Upper lobe of left lung (tissue), 6 donors: ENCODE measurements around the gene GOLM1. TPM values are rescaled to one million over a fixed set of nuclear protein-coding genes. Genes with fewer than 3 reads are reported as not detected.

ENCODE experiments used
- ATAC-seq, 2 donors: fragments of 200-7000 bp; cut with Tn5 transposase; one replicate each; pipeline ENCODE4 v1.9.1; 2022; ENCODE audit warnings: mild to moderate bottlenecking in 2 of 2, moderate library complexity in 2 of 2; ENCODE audit not compliant: low FRiP score in 2 of 2
- DNase-seq, 2 donors: peaks; one replicate each; pipeline ENCODE4 v3.0.0-alpha.2; 2019 to 2020
- H3K27ac ChIP-seq, 4 donors: fragments of 200-600 bp; sonication (generic); one replicate each; pipeline ENCODE4 v1.5.1; 2016 to 2019
- H3K27me3 ChIP-seq, 4 donors: fragments of 200-600 bp; sonication (generic); one replicate each; pipeline ENCODE4 v1.5.1; 2017 to 2019
- H3K36me3 ChIP-seq, 4 donors: fragments of 200-600 bp; sonication (generic); one replicate each; pipeline ENCODE4 v1.5.1; 2016 to 2019
- H3K4me1 ChIP-seq, 4 donors: fragments of 200-600 bp; sonication (generic); one replicate each; pipeline ENCODE4 v1.5.1; 2018 to 2019
- H3K4me3 ChIP-seq, 4 donors: fragments of 200-600 bp; sonication (generic); one replicate each; pipeline ENCODE4 v1.5.1; 2017 to 2019; ENCODE audit warnings: mild to moderate bottlenecking in 2 of 4, moderate library complexity in 1 of 4
- H3K9me3 ChIP-seq, 4 donors: fragments of 200-600 bp; sonication (generic); one replicate each; pipeline ENCODE4 v1.5.1; 2018 to 2019
- CTCF ChIP-seq, 6 experiments: fragments of 450-650 bp in 4 of 6; fragments of 200-600 bp in 2 of 6; sonication (generic) in 2 of 6; IDR thresholded peaks; one replicate each; pipeline ENCODE4 v1.5.1; 2016 to 2019; ENCODE audit warnings: antibody characterized with exemption in 6 of 6
- EP300 ChIP-seq, 4 donors: sonication (generic); formaldehyde crosslinking; IDR thresholded peaks; one replicate each; pipeline ENCODE4 v1.5.1; 2017; ENCODE audit warnings: antibody characterized with exemption in 4 of 4, control low read depth in 2 of 4
- POLR2A ChIP-seq, 4 donors: fragments of 450-650 bp; IDR thresholded peaks; one replicate each; pipeline ENCODE4 v1.5.1; 2016 to 2017; ENCODE audit warnings: antibody characterized with exemption in 4 of 4, mild to moderate bottlenecking in 2 of 4
- POLR2AphosphoS5 ChIP-seq, 2 donors: sonication (generic); formaldehyde crosslinking; IDR thresholded peaks; one replicate each; pipeline ENCODE4 v1.5.1; 2017; ENCODE audit warnings: antibody characterized with exemption in 2 of 2
- WGBS, 2 donors: methylation state at CpG; one replicate each; pipeline ENCODE4 v1.1.5; 2017 to 2018; 5-methylcytosine and 5-hydroxymethylcytosine counted together
- total RNA-seq, 6 donors: library from RNA; depleted of rRNA in 4 of 6; stranded (reverse); fragments of >200 nt in 4 of 6; gene quantifications; one replicate each; pipeline versions ENCODE4 v1.1.0 to v1.2.1, GENCODE V29; 2016 to 2021
- donor health status: DM: no; HTN: no; CAD: no; lungs with moderate emphysema.
- donor health status: DM: no; HTN: yes; CAD: no; lungs with severe emphysema.

Gene GOLM1
- total RNA-seq, 6 donors from 2014 or later = 3.1 to 27.5 (median 15.7) TPM

GRCh38 chr9:86079421-86079831, 19.9 kb downstream of the GOLM1 start:
- Histone ChIP-seq H3K27ac (no peak overlapping the region), H3K36me3 (no peaks in the 10 kb centered on the region), H3K9me3 (no peaks in the 10 kb centered on the region), H3K4me3 (no peak overlapping the region), H3K27me3 (no peaks in the 10 kb centered on the region), H3K4me1 (no peaks in the 10 kb centered on the region)
- WGBS, 2 donors = 91 to 92% methylated on average over 10 of the region's 10 CpGs
- peak in 1 of 2 donors; percentile 31 for DNase-seq
- TF ChIP-seq CTCF (IDR thresholded peaks at IDR 0.05) (no peak), POLR2A (IDR thresholded peaks at IDR 0.05) (no peak), EP300 (IDR thresholded peaks at IDR 0.05) (no peak), POLR2AphosphoS5 (IDR thresholded peaks at IDR 0.05) (no peak)
- ATAC-seq = no peak

- no peaks in the 10 kb centered on the region for H3K4me1 ChIP-seq
- 83 to 95% methylated on average over 8 of the region's 8 CpGs for WGBS, 2 donors
- no peak overlapping the region for H3K27ac ChIP-seq
- no peak for TF ChIP-seq CTCF (IDR thresholded peaks at IDR 0.05)
- TF ChIP-seq POLR2AphosphoS5 (IDR thresholded peaks at IDR 0.05) = no peak
- no peak for TF ChIP-seq POLR2A (IDR thresholded peaks at IDR 0.05)
- TF ChIP-seq EP300 (IDR thresholded peaks at IDR 0.05) = no peak
- no peak for DNase-seq
- no peak for ATAC-seq
- H3K9me3 ChIP-seq = no peaks in the 10 kb centered on the region
- H3K36me3 ChIP-seq = no peaks in the 10 kb centered on the region
- H3K27me3 ChIP-seq = no peaks in the 10 kb centered on the region
- H3K4me3 ChIP-seq = no peak overlapping the region
These were observed 20.6 kb downstream of the GOLM1 start for GRCh38 chr9:86078731-86079130.

GRCh38 chr9:86077276-86077675, 22.1 kb downstream of the GOLM1 start:
- 86 to 98% methylated on average over 12 of the region's 13 CpGs for WGBS, 2 donors
- no peak for ATAC-seq
- TF ChIP-seq POLR2AphosphoS5 (IDR thresholded peaks at IDR 0.05) (no peak), CTCF (IDR thresholded peaks at IDR 0.05) (no peak), POLR2A (IDR thresholded peaks at IDR 0.05) (no peak), EP300 (IDR thresholded peaks at IDR 0.05) (no peak)
- H3K36me3 ChIP-seq = no peaks in the 10 kb centered on the region
- no peak overlapping the region for H3K27ac ChIP-seq
- no peaks in the 10 kb centered on the region for H3K9me3 ChIP-seq
- DNase-seq = peak in 1 of 2 donors; percentile 46
- no peaks in the 10 kb centered on the region for H3K27me3 ChIP-seq
- no peaks in the 10 kb centered on the region for H3K4me1 ChIP-seq
- H3K4me3 ChIP-seq = no peak overlapping the region

GRCh38 chr9:86075132-86076109, 23.9 kb downstream of the GOLM1 start:
- H3K27me3 ChIP-seq = no peaks in the 10 kb centered on the region
- no peak for DNase-seq
- WGBS, 2 donors = 95% methylated on average over 12 of the region's 12 CpGs
- no peaks in the 10 kb centered on the region for H3K36me3 ChIP-seq
- no peak for ATAC-seq
- no peak overlapping the region for H3K27ac ChIP-seq
- H3K4me3 ChIP-seq = no peak overlapping the region
- TF ChIP-seq EP300 (IDR thresholded peaks at IDR 0.05) (no peak), CTCF (IDR thresholded peaks at IDR 0.05) (no peak), POLR2AphosphoS5 (IDR thresholded peaks at IDR 0.05) (no peak), POLR2A (IDR thresholded peaks at IDR 0.05) (no peak)
- H3K9me3 ChIP-seq = no peaks in the 10 kb centered on the region
- H3K4me1 ChIP-seq = no peaks in the 10 kb centered on the region
